HG03095 (cell line): ENCODE results near the gene ACE.

ENCODE experiments used
- ATAC-seq: cut with Tn5 transposase; IDR thresholded peaks from one replicate; pipeline ENCODE4 v1.9.1; 2021; ENCODE audit warnings: moderate library complexity; ENCODE audit not compliant: unreplicated experiment

ACE gene

DNA sequence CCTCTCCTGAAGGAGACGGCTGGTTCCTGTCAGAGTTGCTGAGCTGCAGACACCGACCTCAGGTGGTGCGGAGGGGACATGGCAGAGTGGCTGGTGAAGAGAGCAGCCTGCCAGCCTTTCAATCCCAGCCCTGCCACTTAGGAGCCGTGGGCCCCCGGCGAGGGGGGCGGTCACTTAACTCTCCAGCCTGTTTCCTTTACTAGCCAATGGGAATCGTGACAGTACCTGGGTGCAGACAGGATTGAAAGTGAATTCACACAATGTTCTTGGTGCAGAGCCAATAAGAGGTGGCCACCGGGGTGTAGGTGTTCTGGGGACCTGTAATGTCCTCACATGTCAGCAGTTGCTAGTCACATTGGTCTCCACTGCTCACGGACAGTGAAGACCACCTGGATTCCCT, 13.5 kb downstream of the ACE start:
- no peak for ATAC-seq

GRCh38 chr17:63490858-63491400, 14.1 kb downstream of the ACE start:
- ATAC-seq = no peak

- ATAC-seq = no peak
Measured at GRCh38 chr17:63491413-63491812, 14.6 kb downstream of the ACE start.

- ATAC-seq = no peak
Measured at GRCh38 chr17:63491977-63492618, 15.2 kb downstream of the ACE start.

DNA sequence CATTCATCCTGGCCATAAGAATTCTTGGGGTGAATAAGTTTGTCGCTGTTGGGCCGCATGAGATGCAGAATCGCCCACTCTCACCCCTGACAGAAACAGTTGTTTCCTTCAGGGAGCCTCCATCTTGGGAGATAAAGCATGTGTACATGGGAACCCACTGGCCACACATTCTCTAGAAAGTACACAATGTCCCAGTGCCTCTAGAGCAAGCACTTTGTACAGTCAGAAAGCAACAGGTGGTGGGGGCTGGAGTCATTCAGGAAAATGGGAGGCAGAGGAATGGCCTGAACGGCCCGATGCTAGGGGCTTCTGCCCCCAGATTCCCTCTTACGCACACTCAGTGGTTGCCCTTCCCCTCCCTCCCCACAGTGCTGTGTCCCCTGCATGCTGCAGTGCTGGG, 16.1 kb downstream of the ACE start:
- ATAC-seq = no peak

GRCh38 chr17:63493411-63493810, 16.6 kb downstream of the ACE start:
- no peak for ATAC-seq

- no peak for ATAC-seq
Measured at GRCh38 chr17:63494300-63494928, 17.6 kb downstream of the ACE start.

- ATAC-seq = no peak
Measured at GRCh38 chr17:63495491-63495890, 18.6 kb downstream of the ACE start.

DNA sequence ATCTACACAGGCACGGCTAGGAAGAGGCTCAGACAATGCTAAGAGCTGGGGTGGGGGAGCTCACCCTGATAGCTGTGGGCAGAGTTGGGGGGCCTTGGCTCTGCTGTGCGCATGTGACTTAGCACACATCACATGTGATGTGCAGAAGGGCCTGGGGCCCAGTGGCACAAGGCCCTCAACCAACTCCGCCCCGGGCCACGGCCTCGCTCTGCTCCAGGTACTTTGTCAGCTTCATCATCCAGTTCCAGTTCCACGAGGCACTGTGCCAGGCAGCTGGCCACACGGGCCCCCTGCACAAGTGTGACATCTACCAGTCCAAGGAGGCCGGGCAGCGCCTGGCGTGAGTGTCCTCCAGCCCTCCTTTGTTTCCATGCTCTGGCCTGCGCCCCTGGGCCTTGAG, 19.3 kb downstream of the ACE start:
- ATAC-seq = no peak

DNA sequence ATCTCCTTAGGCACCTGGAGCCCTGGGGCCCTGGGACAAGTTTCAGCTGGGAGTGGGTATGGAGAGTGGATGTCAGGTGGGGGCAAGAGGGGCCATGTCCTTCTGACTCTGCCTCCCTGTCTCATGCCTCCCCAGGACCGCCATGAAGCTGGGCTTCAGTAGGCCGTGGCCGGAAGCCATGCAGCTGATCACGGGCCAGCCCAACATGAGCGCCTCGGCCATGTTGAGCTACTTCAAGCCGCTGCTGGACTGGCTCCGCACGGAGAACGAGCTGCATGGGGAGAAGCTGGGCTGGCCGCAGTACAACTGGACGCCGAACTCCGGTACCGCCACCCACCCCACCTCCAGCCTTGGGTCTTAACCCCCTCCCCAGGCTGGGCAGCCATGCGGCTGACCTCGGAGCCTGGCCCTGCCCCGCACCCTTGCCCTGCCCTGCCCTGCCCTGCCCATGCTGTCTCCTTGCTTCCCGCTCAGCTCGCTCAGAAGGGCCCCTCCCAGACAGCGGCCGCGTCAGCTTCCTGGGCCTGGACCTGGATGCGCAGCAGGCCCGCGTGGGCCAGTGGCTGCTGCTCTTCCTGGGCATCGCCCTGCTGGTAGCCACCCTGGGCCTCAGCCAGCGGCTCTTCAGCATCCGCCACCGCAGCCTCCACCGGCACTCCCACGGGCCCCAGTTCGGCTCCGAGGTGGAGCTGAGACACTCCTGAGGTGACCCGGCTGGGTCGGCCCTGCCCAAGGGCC, 20.0 kb downstream of the ACE start:
- ATAC-seq = no peak

DNA sequence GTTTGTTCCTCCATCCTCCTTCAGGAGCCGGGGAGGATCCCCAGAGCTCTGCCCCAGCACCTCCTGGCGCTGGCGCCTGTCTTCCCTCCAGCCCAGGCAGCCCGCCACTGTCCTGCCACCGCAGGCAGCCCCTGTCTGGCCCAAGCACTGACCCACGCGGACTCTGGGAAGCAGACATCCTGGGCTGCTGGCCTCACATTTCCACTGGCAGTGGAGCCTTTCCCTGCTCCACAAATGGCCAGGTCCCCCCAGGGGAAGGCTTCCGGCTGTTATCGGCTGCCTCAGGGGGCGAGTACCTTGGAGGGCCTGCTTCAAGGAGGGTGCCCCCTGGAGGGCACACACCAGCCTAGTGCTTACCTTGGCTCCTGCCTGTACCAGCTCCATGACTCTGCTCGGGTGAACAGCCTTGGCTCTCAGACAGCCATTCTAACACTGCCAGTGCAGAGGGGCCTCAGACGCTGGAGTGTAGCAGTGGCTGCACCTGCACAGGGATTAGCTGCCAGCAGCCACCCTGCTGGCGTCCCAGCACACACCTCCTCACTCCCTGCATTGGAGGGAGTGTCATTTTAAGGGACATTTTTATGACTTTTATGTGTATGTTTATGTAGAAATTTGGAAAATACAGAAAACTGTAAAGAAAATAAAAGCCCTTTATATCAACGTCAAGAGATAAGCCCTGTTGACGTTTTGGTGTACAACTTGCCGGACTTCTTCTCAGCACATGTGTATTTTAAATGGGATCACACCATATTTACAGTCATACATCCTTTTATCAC, 21.0 kb downstream of the ACE start:
- no peak for ATAC-seq

DNA sequence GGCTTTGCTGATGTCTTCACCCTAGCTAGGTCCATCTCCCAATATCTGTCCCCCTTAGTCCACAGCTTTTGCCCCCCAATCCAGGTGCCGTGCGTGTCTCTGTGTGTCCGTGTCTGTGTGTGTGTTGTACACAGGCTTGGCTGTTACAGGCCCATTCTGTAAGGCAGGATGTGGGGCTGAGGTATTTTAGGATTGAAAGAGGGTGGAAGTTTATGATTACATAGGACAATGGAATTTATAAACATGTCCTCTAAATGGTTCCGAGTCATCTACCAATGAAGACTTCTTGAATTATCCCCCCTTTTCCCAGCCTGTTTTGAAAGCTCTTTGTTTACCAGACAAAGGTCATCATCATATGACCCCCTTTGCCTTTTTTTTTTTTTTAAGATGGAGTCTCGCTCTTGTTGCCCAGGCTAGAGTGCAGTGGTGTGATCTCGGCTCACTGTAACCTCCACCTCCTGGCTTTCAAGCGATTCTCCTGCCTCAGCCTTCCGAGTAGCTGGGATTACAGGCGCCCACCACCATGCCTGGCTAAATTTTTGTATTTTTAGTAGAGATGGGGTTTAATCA, 21.9 kb downstream of the ACE start:
- no peak for ATAC-seq

GRCh38 chr17:63500543-63501390, 23.9 kb downstream of the ACE start:
- ATAC-seq = no peak

- no peak for ATAC-seq
Measured at GRCh38 chr17:63503341-63503705, 26.5 kb downstream of the ACE start.

- ATAC-seq = no peak
Measured at GRCh38 chr17:63504261-63504660, 27.4 kb downstream of the ACE start.

DNA sequence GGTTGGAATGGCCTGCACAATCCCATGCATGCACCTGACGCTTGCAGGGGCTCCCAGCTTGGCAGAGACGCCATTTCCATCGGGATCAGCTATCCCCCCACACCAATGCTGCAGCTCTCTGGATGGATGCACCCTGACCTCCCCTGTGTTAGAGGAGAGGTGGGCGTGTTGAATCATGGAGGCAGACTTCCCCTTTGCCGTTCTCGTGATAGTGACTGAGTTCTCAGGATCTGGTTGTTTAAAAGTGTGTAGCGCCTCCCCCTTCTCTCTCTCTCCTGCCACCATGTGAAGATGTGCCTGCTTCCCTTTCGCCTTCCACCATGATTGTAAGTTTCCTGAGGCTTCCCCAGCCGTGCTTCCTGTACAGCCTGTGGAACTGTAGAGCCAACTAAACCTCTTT, 28.5 kb downstream of the ACE start:
- no peak for ATAC-seq

DNA sequence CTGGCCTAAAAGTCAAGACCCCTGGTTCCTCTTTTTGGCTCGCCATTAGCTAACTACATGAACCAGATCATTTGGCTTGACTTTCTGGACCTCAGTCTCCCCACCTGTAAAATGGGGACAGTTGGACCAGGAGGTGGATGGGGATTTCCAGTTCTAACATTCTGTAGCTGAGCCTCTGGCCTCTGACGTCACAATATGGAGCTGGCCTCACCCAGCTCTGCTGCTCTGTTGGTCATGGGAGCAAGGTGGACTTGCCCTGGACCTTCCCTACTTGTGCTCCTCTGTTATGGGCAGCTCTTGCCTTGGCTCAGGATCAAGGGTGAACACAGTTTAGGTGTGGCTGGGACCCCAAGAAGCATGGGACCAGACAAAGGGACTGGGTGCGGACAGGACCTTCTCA, 29.8 kb downstream of the ACE start:
- ATAC-seq = no peak

DNA sequence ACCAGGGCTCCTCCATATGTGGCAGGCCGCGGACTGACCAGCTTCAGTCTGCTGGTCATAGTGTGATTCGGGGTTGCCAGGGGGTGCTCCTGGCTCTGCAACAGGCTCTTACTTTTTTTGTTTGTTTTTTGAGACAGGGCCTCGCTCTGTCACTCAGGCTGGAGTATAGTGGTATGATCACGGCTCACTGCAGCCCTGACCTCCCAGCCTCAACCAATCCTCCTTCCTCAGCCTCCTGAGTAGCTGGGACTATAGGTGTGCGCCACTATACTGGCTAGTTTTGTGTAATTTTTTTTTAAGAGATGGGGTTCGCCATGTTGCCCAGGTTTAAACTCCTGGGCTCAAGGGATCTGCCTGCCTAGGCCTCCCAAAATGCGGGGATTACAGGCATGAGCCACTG, 34.5 kb downstream of the ACE start:
- ATAC-seq = no peak

DNA sequence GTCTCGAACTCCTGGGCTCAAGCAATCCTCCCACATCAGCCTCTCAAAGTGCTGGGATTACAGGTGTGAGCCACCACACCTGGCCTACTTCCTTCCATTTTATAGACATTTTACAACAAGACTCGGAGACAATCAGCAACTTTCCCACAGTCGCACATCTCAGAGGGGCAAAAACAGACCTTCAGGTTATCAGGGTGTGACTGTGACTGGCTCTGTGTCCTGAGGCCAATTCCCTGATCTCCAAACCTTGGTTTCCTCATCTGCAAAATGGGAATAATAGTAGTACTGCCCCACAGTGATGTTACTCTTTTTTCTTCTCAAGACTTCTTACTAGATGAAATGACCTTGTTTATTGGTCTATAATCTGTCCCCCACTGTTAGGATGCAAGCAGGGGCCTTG, 35.5 kb downstream of the ACE start:
- no peak for ATAC-seq
